ENCODE results near the gene CHIC2. TPM values are rescaled to one million over a fixed set of nuclear protein-coding genes. Genes with fewer than 3 reads are reported as not detected.

Gene CHIC2
- total RNA-seq, 1 donor from 2014 or later: 12.8 TPM

DNA sequence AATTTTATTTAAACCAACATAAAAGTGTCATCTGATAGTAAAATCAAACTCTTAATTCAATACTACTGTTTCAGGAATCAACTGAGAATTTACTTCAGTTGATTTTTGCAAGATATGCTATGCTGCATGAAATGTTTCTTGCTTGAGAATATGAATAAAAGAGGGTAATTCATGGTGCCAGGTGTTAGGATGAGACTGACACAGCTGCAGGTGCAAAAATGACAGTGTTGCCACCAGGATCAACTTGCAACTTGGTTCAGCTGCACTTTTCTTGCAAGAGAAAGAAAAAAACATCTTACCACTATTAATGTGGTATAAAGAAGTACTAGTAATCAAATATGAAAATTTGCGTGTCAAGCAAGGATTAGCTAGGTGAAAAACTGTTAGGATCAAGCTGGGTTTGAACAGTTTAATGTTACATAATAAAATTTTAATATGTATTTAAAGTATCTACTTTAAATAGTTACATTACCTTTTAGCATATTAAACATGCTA, 49.7 kb downstream of the CHIC2 start:
- H3K4me3 Mint-ChIP-seq: no peak overlapping the region
- H2AFZ ChIP-seq (replicated peaks): no peak overlapping the region
- no peak overlapping the region for H3K4me2 ChIP-seq

DNA sequence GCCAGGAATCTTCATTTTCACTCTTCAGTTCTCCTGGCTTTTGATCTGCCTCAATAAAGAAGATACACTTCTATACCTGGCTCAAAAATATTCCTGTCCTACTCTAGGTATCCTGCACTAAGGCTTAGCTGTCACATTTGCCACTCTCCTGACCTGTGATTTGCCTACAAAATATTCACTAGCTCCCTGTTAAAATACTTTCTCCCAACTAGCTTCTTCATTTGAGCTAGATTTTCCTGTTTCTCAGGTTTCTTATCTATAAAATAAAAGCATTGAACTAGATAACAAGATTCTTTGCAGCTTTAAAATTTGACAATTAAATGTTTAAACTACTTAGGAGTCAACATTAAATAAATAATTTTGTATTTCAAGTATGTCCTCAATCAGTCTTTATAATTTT, 53.2 kb downstream of the CHIC2 start:
- Histone ChIP-seq H3K36me3 (no peaks in the 10 kb centered on the region), H3K9ac (no peak overlapping the region), H3K79me2 (ENCODE audit: low read depth) (no peaks in the 10 kb centered on the region), H3F3A (ENCODE audit: low read depth) (peaks cover 14% of the 10 kb centered on the region), H3K4me2 (no peak overlapping the region), H4K20me1 (ENCODE audit: low read depth) (peaks cover 12% of the 10 kb centered on the region), H3K27me3 (no peaks in the 10 kb centered on the region), H3K4me3 (no peak overlapping the region), H3K4me1 (peaks cover 13% of the 10 kb centered on the region), H2AFZ (replicated peaks) (no peak overlapping the region), H3K27ac (no peak overlapping the region), H3K9me3 (ENCODE audit: low read depth) (no peaks in the 10 kb centered on the region)
- DNase-seq (ENCODE audit: low spot score): no peak
- peaks cover 12% of the 10 kb centered on the region for H3K36me3 Mint-ChIP-seq
- no peak overlapping the region for H3K4me3 Mint-ChIP-seq
- H3K9me3 Mint-ChIP-seq: no peaks in the 10 kb centered on the region
- no peak overlapping the region for H3K27ac Mint-ChIP-seq
- H3K4me1 Mint-ChIP-seq: peaks cover 43% of the 10 kb centered on the region
- TF ChIP-seq EZH2 (IDR thresholded peaks at IDR 0.05) (no peak), EZH2phosphoT487 (IDR thresholded peaks at IDR 0.05) (no peak)
- TF ChIP-seq, protein P1, sequence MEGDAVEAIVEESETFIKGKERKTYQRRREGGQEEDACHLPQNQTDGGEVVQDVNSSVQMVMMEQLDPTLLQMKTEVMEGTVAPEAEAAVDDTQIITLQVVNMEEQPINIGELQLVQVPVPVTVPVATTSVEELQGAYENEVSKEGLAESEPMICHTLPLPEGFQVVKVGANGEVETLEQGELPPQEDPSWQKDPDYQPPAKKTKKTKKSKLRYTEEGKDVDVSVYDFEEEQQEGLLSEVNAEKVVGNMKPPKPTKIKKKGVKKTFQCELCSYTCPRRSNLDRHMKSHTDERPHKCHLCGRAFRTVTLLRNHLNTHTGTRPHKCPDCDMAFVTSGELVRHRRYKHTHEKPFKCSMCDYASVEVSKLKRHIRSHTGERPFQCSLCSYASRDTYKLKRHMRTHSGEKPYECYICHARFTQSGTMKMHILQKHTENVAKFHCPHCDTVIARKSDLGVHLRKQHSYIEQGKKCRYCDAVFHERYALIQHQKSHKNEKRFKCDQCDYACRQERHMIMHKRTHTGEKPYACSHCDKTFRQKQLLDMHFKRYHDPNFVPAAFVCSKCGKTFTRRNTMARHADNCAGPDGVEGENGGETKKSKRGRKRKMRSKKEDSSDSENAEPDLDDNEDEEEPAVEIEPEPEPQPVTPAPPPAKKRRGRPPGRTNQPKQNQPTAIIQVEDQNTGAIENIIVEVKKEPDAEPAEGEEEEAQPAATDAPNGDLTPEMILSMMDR (IDR thresholded peaks at IDR 0.05): no peak
- no peaks in the 10 kb centered on the region for H3K27me3 Mint-ChIP-seq (ENCODE audit: insufficient read depth, low read depth)

More for the DNA sequence above, 49.7 kb downstream of the CHIC2 start:
- DNase-seq (ENCODE audit: low spot score): no peak
- TF ChIP-seq EZH2phosphoT487 (IDR thresholded peaks at IDR 0.05): no peak
- TF ChIP-seq, protein P1 (IDR thresholded peaks at IDR 0.05): no peak
- TF ChIP-seq EZH2 (IDR thresholded peaks at IDR 0.05): no peak
- no peaks in the 10 kb centered on the region for H3K27me3 ChIP-seq
- Mint-ChIP-seq H3K27me3 (ENCODE audit: insufficient read depth, low read depth) (no peaks in the 10 kb centered on the region), H3K9me3 (no peaks in the 10 kb centered on the region), H3K27ac (no peak overlapping the region), H3K4me1 (peaks cover 60% of the 10 kb centered on the region), H3K36me3 (peaks cover 4% of the 10 kb centered on the region)
- H3K27ac ChIP-seq: no peak overlapping the region
- peaks cover 23% of the 10 kb centered on the region for H3F3A ChIP-seq (ENCODE audit: low read depth)
- H3K36me3 ChIP-seq: no peaks in the 10 kb centered on the region
- H3K4me1 ChIP-seq: peaks cover 38% of the 10 kb centered on the region
- H3K79me2 ChIP-seq (ENCODE audit: low read depth): peaks cover 9% of the 10 kb centered on the region
- H3K4me3 ChIP-seq: no peak overlapping the region
- H3K9ac ChIP-seq: no peak overlapping the region
- peaks cover 32% of the 10 kb centered on the region for H4K20me1 ChIP-seq (ENCODE audit: low read depth)
- no peaks in the 10 kb centered on the region for H3K9me3 ChIP-seq (ENCODE audit: low read depth)

DNA sequence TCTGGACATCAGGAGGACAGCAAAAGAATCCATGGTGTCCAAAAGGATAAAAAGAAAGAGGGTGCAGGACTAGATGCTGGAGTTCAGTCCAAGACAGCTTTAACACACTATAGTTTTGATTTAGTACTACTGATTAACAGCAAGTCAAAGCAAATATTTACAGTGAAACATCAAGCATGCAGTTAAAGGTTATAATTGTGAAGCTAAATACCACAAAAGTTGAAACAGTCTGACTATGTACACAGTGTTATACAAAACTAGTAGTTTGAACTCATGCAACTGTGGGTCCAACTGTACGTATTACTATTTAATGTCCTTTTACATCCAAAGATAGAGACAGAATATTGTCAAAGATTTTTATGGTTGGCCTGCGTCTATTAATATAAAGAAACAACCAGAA, 57.6 kb downstream of the CHIC2 start:
- no peaks in the 10 kb centered on the region for H3K36me3 ChIP-seq
- no peak overlapping the region for H2AFZ ChIP-seq (replicated peaks)
- Mint-ChIP-seq H3K4me3 (no peak overlapping the region), H3K27me3 (ENCODE audit: insufficient read depth, low read depth) (no peaks in the 10 kb centered on the region), H3K9me3 (no peaks in the 10 kb centered on the region), H3K4me1 (peaks cover 19% of the 10 kb centered on the region), H3K36me3 (peaks cover 16% of the 10 kb centered on the region), H3K27ac (no peak overlapping the region)
- no peak overlapping the region for H3K4me3 ChIP-seq
- no peak overlapping the region for H3K9ac ChIP-seq
- H3K9me3 ChIP-seq (ENCODE audit: low read depth): no peaks in the 10 kb centered on the region
- no peak overlapping the region for H3K4me2 ChIP-seq
- H3K79me2 ChIP-seq (ENCODE audit: low read depth): no peaks in the 10 kb centered on the region
- DNase-seq (ENCODE audit: low spot score): no peak
- no peak overlapping the region for H3K27ac ChIP-seq
- no peaks in the 10 kb centered on the region for H4K20me1 ChIP-seq (ENCODE audit: low read depth)
- H3K27me3 ChIP-seq: no peaks in the 10 kb centered on the region
- TF ChIP-seq EZH2 (IDR thresholded peaks at IDR 0.05): no peak
- TF ChIP-seq EZH2phosphoT487 (IDR thresholded peaks at IDR 0.05): no peak
- H3K4me1 ChIP-seq: peaks cover 11% of the 10 kb centered on the region
- no peaks in the 10 kb centered on the region for H3F3A ChIP-seq (ENCODE audit: low read depth)

DNA sequence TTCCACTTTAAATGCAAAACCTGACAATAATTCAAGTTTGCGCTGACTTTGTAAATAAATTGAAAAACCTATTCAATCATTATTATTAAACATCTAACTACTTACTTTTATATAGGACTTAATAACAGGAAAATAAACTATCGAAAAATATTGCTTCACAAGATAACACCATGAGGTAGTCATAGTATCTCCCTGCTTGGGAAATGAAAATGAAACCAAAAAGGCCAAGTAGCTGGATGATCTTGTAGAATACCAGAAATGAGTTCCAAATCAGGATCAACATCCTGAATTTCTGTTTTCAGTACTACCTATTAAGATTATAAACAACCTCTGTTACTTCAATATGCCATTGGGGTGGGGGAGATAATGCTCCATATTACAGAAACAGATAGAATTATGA, 58.9 kb downstream of the CHIC2 start:
- H3K9me3 Mint-ChIP-seq: no peaks in the 10 kb centered on the region
- H3K4me2 ChIP-seq: no peak overlapping the region
- TF ChIP-seq EZH2phosphoT487 (IDR thresholded peaks at IDR 0.05) (no peak), EZH2 (IDR thresholded peaks at IDR 0.05) (no peak)
- TF ChIP-seq, protein P1 (IDR thresholded peaks at IDR 0.05): no peak

More for the DNA sequence above, 58.9 kb downstream of the CHIC2 start:
- H3K4me3 Mint-ChIP-seq: no peak overlapping the region
- Histone ChIP-seq H3K36me3 (no peaks in the 10 kb centered on the region), H3K4me1 (peaks cover 16% of the 10 kb centered on the region), H3F3A (ENCODE audit: low read depth) (no peaks in the 10 kb centered on the region), H2AFZ (replicated peaks) (no peak overlapping the region), H3K9ac (no peak overlapping the region), H3K4me3 (no peak overlapping the region), H3K27ac (no peak overlapping the region), H3K9me3 (ENCODE audit: low read depth) (no peaks in the 10 kb centered on the region), H4K20me1 (ENCODE audit: low read depth) (no peaks in the 10 kb centered on the region), H3K27me3 (no peaks in the 10 kb centered on the region), H3K79me2 (ENCODE audit: low read depth) (no peaks in the 10 kb centered on the region)
- peaks cover 16% of the 10 kb centered on the region for H3K36me3 Mint-ChIP-seq
- H3K4me1 Mint-ChIP-seq: peaks cover 22% of the 10 kb centered on the region
- no peak for DNase-seq (ENCODE audit: low spot score)
- no peak overlapping the region for H3K27ac Mint-ChIP-seq
- H3K27me3 Mint-ChIP-seq (ENCODE audit: insufficient read depth, low read depth): no peaks in the 10 kb centered on the region
